Endodermal cell (in vitro differentiated cells): Measurements from ENCODE around the gene SLC6A1. TPM values are rescaled to one million over a fixed set of nuclear protein-coding genes. Genes with fewer than 3 reads are reported as not detected.

Source experiments
- DNase-seq: peaks from one replicate; pipeline ENCODE4 v3.0.0-alpha.2; 2017
- H3K27ac ChIP-seq: 2 replicates; pipeline ENCODE4 v1.5.1; 2013; ENCODE audit warnings: mild to moderate bottlenecking, low read depth, low read length, moderate library complexity
- H3K27me3 ChIP-seq: 2 replicates; pipeline ENCODE4 v1.6.1; 2013; ENCODE audit warnings: mild to moderate bottlenecking, low read length, moderate library complexity; ENCODE audit not compliant: insufficient read depth, control insufficient read depth, poor library complexity, severe bottlenecking
- H3K36me3 ChIP-seq: 2 replicates; pipeline ENCODE4 v1.7.0; 2013; ENCODE audit warnings: mild to moderate bottlenecking, low read length, moderate library complexity; ENCODE audit not compliant: control insufficient read depth, insufficient read depth
- H3K4me1 ChIP-seq: one replicate; pipeline ENCODE4 v1.7.0; 2013; ENCODE audit warnings: low read length; ENCODE audit not compliant: control insufficient read depth, insufficient read depth
- H3K4me3 ChIP-seq: 2 replicates; pipeline ENCODE4 v1.5.1; 2013; ENCODE audit warnings: mild to moderate bottlenecking, low read length, moderate library complexity
- H3K9ac ChIP-seq: 2 replicates; pipeline ENCODE4 v1.6.1; 2013; ENCODE audit warnings: mild to moderate bottlenecking, low read length, moderate library complexity; ENCODE audit not compliant: poor library complexity, severe bottlenecking; ENCODE audit errors: extremely low read depth
- H3K9me3 ChIP-seq: 2 replicates; pipeline ENCODE4 v1.6.1; 2013; ENCODE audit warnings: mild to moderate bottlenecking, low read length, moderate library complexity; ENCODE audit not compliant: control insufficient read depth
- H3K27ac Mint-ChIP-seq: 2 replicates; pipeline ENCODE4 v1.8.0; 2020; ENCODE audit warnings: mixed read lengths
- H3K27me3 Mint-ChIP-seq: 2 replicates; pipeline ENCODE4 v1.8.0; 2021; ENCODE audit warnings: mild to moderate bottlenecking, mixed read lengths; ENCODE audit not compliant: insufficient read depth
- H3K36me3 Mint-ChIP-seq: 2 replicates; pipeline ENCODE4 v1.8.0; 2020; ENCODE audit warnings: low read depth, mixed read lengths
- H3K4me1 Mint-ChIP-seq: 2 replicates; pipeline ENCODE4 v1.8.0; 2020; ENCODE audit warnings: mixed read lengths
- H3K4me3 Mint-ChIP-seq: 2 replicates; pipeline ENCODE4 v1.8.0; 2020; ENCODE audit warnings: mild to moderate bottlenecking, moderate library complexity, mixed read lengths
- H3K9me3 Mint-ChIP-seq: 2 replicates; pipeline ENCODE4 v1.8.0; 2020; ENCODE audit warnings: mild to moderate bottlenecking, mixed read lengths
- WGBS, 2 experiments: methylation state at CpG; one replicate each; pipeline versions ENCODE4 v1.1.5 to v1.1.7; 2013; ENCODE audit warnings: missing lambda C conversion rate in 2 of 2, mixed read lengths in 1 of 2; ENCODE audit not compliant: insufficient coverage in 1 of 2, insufficient read length in 1 of 2; 5-methylcytosine and 5-hydroxymethylcytosine counted together
- total RNA-seq, 2 donors: library from RNA; stranded (reverse); fragmentation: NEBNext Ultra II Directional in 1 of 2; extraction: Animal tissue kit (Norgen Biotek cat#: 25700) in 1 of 2; gene quantifications; 2 replicates in 1 of 2; 3 replicates in 1 of 2; pipeline ENCODE4 v1.2.1, GENCODE V29; 2021
- TF ChIP-seq, protein P1 (sequence below): fragments of 200-600 bp; sonication (generic); conservative IDR thresholded peaks from 2 replicates; pipeline ENCODE4 v1.5.0; 2021; ENCODE audit warnings: antibody characterized with exemption, mild to moderate bottlenecking

The SLC6A1 gene
- total RNA-seq, 2 donors from 2014 or later = 0.42 to 3.6 TPM

DNA sequence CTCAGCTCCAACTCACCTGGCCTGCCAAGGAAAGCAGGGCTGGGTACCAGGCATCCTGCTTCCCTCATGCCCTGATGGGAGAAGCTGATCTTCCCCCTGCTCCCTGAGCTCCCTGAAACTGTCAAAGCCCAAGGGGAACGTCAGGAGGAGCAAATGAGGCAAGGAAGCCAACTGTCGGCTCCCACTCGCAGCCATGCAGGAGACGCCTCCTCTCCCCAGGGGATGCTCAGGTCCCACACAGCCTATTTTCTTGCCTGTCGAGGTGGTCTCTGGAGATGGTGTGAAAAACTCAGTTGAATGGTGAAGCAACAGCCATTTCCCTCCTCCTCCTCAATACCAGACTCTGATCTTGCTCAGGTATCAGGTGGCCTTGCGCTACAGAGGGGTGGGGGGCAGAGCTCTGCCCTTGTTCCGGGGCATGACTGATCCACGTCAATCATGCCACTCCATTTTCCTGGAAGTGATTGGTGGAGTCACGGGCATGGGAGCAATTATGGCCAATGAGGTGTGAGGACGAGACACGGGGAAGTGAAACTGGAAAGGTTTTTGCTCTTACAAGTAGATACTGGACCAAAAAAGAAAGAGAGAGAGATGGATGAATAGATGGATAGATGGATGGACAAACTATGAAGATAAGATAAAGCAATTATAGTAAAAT is 58.2 kb downstream of the SLC6A1 start:
- Mint-ChIP-seq H3K4me1 (peaks cover 7% of the 10 kb centered on the region), H3K36me3 (no peaks in the 10 kb centered on the region), H3K9me3 (no peaks in the 10 kb centered on the region), H3K4me3 (no peak overlapping the region), H3K27me3 (peaks cover 16% of the 10 kb centered on the region), H3K27ac (no peak overlapping the region)
- DNase-seq = no peak
- Histone ChIP-seq H3K27ac (no peak overlapping the region), H3K9me3 (no peaks in the 10 kb centered on the region), H3K36me3 (no peaks in the 10 kb centered on the region), H3K27me3 (no peaks in the 10 kb centered on the region), H3K9ac (no peak overlapping the region), H3K4me3 (no peak overlapping the region), H3K4me1 (no peaks in the 10 kb centered on the region)
- 90 to 91% methylated on average over 9 to 11 of the region's 11 CpGs for WGBS, 2 experiments
- TF ChIP-seq, protein P1, sequence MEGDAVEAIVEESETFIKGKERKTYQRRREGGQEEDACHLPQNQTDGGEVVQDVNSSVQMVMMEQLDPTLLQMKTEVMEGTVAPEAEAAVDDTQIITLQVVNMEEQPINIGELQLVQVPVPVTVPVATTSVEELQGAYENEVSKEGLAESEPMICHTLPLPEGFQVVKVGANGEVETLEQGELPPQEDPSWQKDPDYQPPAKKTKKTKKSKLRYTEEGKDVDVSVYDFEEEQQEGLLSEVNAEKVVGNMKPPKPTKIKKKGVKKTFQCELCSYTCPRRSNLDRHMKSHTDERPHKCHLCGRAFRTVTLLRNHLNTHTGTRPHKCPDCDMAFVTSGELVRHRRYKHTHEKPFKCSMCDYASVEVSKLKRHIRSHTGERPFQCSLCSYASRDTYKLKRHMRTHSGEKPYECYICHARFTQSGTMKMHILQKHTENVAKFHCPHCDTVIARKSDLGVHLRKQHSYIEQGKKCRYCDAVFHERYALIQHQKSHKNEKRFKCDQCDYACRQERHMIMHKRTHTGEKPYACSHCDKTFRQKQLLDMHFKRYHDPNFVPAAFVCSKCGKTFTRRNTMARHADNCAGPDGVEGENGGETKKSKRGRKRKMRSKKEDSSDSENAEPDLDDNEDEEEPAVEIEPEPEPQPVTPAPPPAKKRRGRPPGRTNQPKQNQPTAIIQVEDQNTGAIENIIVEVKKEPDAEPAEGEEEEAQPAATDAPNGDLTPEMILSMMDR = no peak

DNA sequence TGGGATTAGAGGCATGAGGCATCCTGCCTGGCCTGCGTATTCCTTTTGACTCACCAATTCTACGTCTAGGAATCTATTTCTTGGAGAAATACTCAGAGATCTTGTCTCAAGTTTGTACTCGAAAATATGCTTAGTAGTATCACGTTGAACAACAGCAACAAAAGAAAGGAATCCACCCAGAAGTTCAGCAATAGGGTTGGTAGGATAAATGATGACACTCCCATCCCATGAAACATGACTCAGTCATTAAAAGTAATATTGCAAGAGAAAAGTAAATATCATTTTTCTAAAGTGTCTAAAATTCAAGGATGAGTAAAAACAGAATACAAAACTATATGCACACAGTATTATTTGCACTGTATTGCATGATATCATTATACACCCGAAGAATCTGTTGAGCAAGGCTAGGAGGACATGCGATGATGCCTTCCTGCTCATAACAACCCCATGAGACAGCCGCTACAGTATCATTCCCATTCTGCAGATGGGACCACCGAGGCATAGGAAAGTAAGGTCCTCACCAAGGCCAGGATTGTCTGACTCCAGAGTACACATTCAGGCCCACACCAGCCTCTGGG is 61.5 kb downstream of the SLC6A1 start:
- Mint-ChIP-seq H3K9me3 (no peaks in the 10 kb centered on the region), H3K27ac (no peak overlapping the region), H3K36me3 (no peaks in the 10 kb centered on the region), H3K4me3 (no peak overlapping the region), H3K4me1 (peaks cover 7% of the 10 kb centered on the region), H3K27me3 (peaks cover 23% of the 10 kb centered on the region)
- H3K4me3 ChIP-seq = no peak overlapping the region
- H3K9ac ChIP-seq = no peak overlapping the region
- TF ChIP-seq, protein P1 = no peak
- H3K27ac ChIP-seq = no peak overlapping the region
- no peaks in the 10 kb centered on the region for H3K36me3 ChIP-seq
- H3K27me3 ChIP-seq = no peaks in the 10 kb centered on the region
- no peak for DNase-seq
- no peaks in the 10 kb centered on the region for H3K9me3 ChIP-seq
- 90 to 96% methylated on average over 7 to 8 of the region's 8 CpGs for WGBS, 2 experiments
- H3K4me1 ChIP-seq = no peaks in the 10 kb centered on the region

DNA sequence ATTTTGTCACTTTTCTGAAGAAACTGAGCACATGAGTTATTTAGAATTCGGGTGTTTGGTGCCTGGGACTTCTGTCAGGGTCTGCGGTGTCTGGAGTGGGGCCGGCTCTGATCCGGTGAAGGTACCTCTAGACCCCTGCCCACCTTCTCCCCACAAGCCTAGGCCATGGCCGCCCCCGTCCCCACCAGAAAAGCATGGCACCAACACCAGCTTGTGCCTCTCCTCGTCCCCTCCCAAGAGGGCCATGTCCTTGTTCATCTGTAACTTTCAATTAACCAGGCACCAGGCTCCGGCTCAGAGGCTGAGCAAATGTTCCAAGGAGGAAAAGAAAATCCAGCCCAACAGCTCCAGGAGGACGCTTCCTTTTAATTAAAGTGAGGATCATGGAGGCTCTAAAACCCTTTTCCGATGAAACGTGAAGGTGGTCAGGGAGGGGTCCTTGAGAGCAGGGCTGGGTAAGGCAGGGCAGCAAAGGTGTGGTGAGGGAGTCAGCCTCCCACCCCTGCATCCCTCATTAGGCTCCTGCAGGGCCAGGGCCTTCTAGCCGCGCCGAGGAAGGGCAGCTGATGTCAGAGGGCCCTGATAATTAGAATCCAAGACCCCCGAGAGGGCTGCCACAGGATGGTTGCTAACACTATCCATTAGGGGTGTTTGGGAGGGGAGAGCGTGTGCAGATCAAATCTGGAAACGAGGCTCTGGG is 62.3 kb downstream of the SLC6A1 start:
- Histone ChIP-seq H3K4me1 (no peaks in the 10 kb centered on the region), H3K27me3 (no peaks in the 10 kb centered on the region), H3K4me3 (no peak overlapping the region), H3K9ac (no peak overlapping the region), H3K9me3 (no peaks in the 10 kb centered on the region), H3K36me3 (no peaks in the 10 kb centered on the region), H3K27ac (no peak overlapping the region)
- 87 to 89% methylated on average over 10 to 17 of the region's 17 CpGs for WGBS, 2 experiments
- Mint-ChIP-seq H3K36me3 (no peaks in the 10 kb centered on the region), H3K9me3 (no peaks in the 10 kb centered on the region), H3K27ac (no peak overlapping the region), H3K4me3 (no peak overlapping the region), H3K27me3 (peaks cover 23% of the 10 kb centered on the region), H3K4me1 (peaks cover 6% of the 10 kb centered on the region)
- TF ChIP-seq, protein P1 = no peak
- no peak for DNase-seq
